Activated CD4-positive, alpha-beta T cell treated with anti-CD3 and anti-CD28 coated beads for 4 hours (primary cell): ENCODE data around the gene ASIC2.
"Not testable (repeated sequence)": the region's sequence is repeated elsewhere in the genome, so short reads cannot be mapped to it uniquely, and the experiment has no call there.

ENCODE experiments used
- DNase-seq, 2 donors: peaks; one replicate each; pipeline ENCODE4 v3.0.0-alpha.2; 2020

ASIC2 gene

GRCh38 chr17:33015716-33016346 is 277.3 kb downstream of the ASIC2 start:
- DNase-seq = no peak

GRCh38 chr17:33014751-33015150 is 278.3 kb downstream of the ASIC2 start:
- DNase-seq = no peak

- no peak for DNase-seq
These were observed 279.3 kb downstream of the ASIC2 start for GRCh38 chr17:33013596-33014375.

GRCh38 chr17:33012522-33013033 is 280.5 kb downstream of the ASIC2 start:
- no peak for DNase-seq

- no peak for DNase-seq
These were observed 283.5 kb downstream of the ASIC2 start for GRCh38 chr17:33009636-33010035.

- no peak for DNase-seq
These were observed 285.9 kb downstream of the ASIC2 start for GRCh38 chr17:33007186-33007585.

GRCh38 chr17:33002246-33002645 is 290.8 kb downstream of the ASIC2 start:
- no peak for DNase-seq

GRCh38 chr17:32998887-32999228 is 294.2 kb downstream of the ASIC2 start:
- no peak for DNase-seq

- DNase-seq = peak; percentile 56 to 71
These were observed 294.8 kb downstream of the ASIC2 start for GRCh38 chr17:32998111-32998886.

- no peak for DNase-seq
These were observed 297.6 kb downstream of the ASIC2 start for GRCh38 chr17:32995416-32996045.

GRCh38 chr17:32993977-32994376 is 299.1 kb downstream of the ASIC2 start:
- no peak for DNase-seq

- no peak for DNase-seq
These were observed 300.6 kb downstream of the ASIC2 start for GRCh38 chr17:32992321-32993033.

- DNase-seq = no peak
These were observed 304.5 kb downstream of the ASIC2 start for GRCh38 chr17:32988481-32989101.

GRCh38 chr17:32987868-32988267 is 305.2 kb downstream of the ASIC2 start:
- DNase-seq = not testable (repeated sequence)

- DNase-seq = not testable (repeated sequence)
These were observed 305.7 kb downstream of the ASIC2 start for GRCh38 chr17:32987453-32987805.

GRCh38 chr17:32985050-32985756 is 307.9 kb downstream of the ASIC2 start:
- no peak for DNase-seq

GRCh38 chr17:32981611-32982010 is 311.5 kb downstream of the ASIC2 start:
- not testable (repeated sequence) for DNase-seq

GRCh38 chr17:32980230-32980629 is 312.9 kb downstream of the ASIC2 start:
- DNase-seq = no peak

- no peak for DNase-seq
These were observed 316.5 kb downstream of the ASIC2 start for GRCh38 chr17:32976605-32977004.

- no peak for DNase-seq
These were observed 317.0 kb downstream of the ASIC2 start for GRCh38 chr17:32976131-32976530.

- no peak for DNase-seq
These were observed 321.9 kb downstream of the ASIC2 start for GRCh38 chr17:32971171-32971570.
